Urinary bladder (tissue), 4 donors: ENCODE data around the gene CENPO. TPM values are rescaled to one million over a fixed set of nuclear protein-coding genes. Genes with fewer than 3 reads are reported as not detected.
A peak's percentile ranks its signal among the peaks of the same experiment; 100 is the strongest.
"Not testable (repeated sequence)": the region's sequence is repeated elsewhere in the genome, so short reads cannot be mapped to it uniquely, and the experiment has no call there.

Experiments used
- DNase-seq: peaks from one replicate; pipeline ENCODE4 v3.0.0-alpha.2; 2015; ENCODE audit errors: extremely low spot score
- H3K27ac ChIP-seq: one replicate; pipeline ENCODE4 v1.5.1; 2013; ENCODE audit warnings: low read depth, mild to moderate bottlenecking, moderate library complexity
- H3K36me3 ChIP-seq: one replicate; pipeline ENCODE4 v1.6.1; 2013; ENCODE audit warnings: mild to moderate bottlenecking, moderate library complexity; ENCODE audit not compliant: insufficient read depth
- H3K4me1 ChIP-seq: one replicate; pipeline ENCODE4 v1.6.1; 2013; ENCODE audit warnings: mild to moderate bottlenecking, moderate library complexity; ENCODE audit not compliant: insufficient read depth
- H3K4me3 ChIP-seq: one replicate; pipeline ENCODE4 v1.5.1; 2013; ENCODE audit warnings: low read depth, low read length
- WGBS: extraction: QIAGEN DNeasy Blood & Tissue Kit; methylation state at CpG from one replicate; pipeline ENCODE4 v1.1.7; 2013; 5-methylcytosine and 5-hydroxymethylcytosine counted together
- polyA plus RNA-seq: library from polyadenylated mRNA; stranded (reverse); fragments of 200-250 nt; gene quantifications from one replicate; pipeline ENCODE4 v1.2.3, GENCODE V29; 2013
- total RNA-seq: library from RNA; depleted of rRNA; stranded (reverse); fragments of >200 nt; gene quantifications from one replicate; pipeline ENCODE4 v1.2.3, GENCODE V29; 2014
- donor health status: healthy with polysubstance abuse.
- donor health status: healthy.

The CENPO gene
- total and polyA plus RNA-seq, 2 donors = 2.4 to 13.4 TPM

DNA sequence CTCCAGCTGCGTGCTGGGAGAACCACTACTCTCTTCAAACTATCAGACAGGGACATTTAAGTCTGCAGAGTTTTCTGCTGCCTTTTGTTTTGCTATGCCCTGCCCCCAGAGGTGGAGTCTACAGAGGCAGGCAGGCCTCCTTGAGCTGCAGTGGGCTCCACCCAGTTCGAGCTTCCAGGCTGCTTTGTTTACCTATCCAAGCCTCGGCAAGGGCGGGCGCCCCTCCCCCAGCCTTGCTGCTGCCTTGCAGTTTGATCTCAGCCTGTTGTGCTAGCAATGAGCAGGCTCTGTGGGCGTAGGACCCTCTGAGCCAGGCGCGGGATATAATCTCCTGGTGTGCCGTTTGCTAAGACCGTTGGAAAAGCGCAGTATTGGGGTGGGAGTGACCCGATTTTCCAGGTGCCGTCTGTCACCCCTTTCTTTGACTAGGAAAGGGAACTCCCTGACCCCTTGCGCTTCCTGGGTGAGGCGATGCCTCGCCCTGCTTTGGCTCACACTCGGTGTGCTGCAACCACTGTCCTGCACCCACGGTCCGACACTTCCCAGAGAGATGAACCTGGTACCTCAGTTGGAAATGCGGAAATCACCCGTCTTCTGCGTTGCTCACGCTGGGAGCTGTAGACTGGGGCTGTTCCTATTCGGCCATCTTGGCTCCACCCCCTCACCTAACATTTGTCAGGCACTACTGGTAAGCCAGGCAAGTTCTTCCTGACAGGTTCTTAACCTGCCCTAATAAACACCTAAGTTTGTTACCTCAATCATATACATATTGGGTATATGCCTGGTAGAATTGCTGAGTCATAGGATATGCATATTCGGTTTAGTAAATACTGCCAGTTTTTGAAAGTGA lies 12.8 kb downstream of the CENPO start:
- H3K4me3 ChIP-seq, H3K36me3 ChIP-seq, H3K4me1 ChIP-seq, DNase-seq, H3K27ac ChIP-seq: not testable (repeated sequence)
- WGBS = 95% methylated on average over 25 of the region's 25 CpGs

DNA sequence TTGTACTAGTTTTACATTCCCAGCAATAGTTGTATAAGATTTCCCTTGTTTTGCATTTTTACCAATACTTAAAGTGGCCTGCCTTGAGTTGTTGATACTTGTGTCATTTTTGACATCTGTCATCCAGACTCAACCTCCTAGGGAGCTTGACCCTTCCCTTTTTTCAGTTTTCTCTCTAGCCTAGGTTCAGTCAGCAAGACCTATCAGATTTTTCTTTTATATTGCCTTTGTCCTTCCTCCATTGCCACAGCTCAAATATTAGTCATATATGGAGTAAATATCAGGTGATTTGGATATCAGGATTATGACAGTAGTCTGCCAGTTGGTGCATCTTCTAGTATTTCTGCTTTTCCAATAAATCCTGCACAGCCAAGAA lies 13.4 kb downstream of the CENPO start:
- DNase-seq = no peak
- Histone ChIP-seq H3K27ac (no peak overlapping the region), H3K4me3 (no peak overlapping the region), H3K4me1 (no peaks in the 10 kb centered on the region), H3K36me3 (no peaks in the 10 kb centered on the region)

DNA sequence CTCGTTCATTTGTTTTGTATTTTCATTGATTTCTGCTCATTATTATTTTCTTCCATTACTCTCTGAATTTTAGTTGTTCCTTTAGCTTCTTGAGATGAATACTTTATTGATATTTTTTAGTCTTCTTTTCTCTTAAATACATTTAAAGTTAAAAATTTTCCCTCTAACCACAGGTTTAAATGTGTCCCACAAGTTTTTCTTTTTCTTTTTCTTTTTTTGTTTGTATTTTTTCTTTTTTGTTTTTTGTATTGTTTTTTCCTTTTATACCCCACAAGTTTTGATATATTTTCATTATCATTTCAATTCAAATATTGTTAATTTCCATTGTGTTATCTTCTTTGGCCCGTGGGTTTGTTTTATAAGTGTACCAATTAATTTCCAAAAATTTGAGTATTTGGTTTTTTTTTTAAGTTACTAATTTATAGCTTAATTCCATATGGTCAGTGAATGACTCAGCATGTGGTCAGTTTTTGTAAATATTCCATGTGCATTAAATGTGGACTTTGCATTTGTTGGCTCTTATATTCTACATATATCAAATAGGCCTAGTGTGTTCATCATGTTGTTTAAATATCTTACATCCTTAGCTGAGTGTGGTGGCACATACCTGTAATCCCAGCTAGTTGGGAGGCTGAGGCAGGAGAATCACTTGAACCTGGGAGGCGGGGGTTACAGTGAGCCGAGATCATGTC lies 16.2 kb downstream of the CENPO start:
- no peak overlapping the region for H3K4me3 ChIP-seq
- H3K36me3 ChIP-seq = no peaks in the 10 kb centered on the region
- H3K4me1 ChIP-seq = no peaks in the 10 kb centered on the region
- no peak overlapping the region for H3K27ac ChIP-seq
- 86% methylated on average over 4 of the region's 4 CpGs for WGBS
- DNase-seq = no peak

DNA sequence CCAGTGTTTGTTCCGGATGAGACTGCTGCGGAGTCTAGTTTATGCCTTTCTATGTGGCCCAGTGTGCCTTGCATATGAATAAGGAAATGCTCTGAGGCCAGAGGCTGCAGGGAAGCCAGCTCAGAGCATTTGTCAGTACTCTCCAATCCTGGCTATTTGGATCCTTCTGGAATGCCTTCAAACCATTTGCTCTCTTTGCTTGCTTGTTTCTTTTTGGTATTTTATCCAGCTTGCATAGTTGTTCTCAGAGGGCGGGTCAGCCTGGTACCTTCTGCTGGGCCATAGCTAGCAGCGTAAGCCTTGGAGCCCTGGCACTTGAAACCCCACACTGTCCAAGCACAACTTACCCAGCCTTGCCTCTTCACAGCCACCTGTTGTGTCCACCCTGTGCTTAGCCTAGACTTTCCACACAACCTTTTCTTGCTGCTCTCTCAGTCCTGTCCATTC lies 20.5 kb downstream of the CENPO start:
- Histone ChIP-seq H3K4me1 (no peaks in the 10 kb centered on the region), H3K27ac (no peak overlapping the region), H3K36me3 (no peaks in the 10 kb centered on the region), H3K4me3 (no peak overlapping the region)
- DNase-seq = no peak
- 99% methylated on average over 4 of the region's 4 CpGs for WGBS

DNA sequence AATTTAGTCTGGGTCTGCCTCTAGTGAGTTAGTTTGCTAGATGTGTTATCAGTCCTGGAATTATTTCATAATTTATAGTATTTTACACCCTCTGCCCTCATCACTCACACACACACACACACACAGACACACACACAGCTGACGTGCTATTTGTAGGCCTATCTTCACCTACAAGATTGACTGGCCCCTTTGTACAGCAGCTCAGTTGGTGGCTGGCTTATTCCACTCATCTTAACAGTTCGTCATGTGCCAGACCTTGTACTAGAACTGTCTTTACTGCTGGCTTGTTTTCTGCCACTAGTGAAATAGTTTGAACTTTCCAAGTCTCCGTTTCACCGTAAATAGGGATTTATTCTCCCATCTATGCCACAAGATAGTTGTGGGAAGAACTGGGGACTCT lies 21.3 kb downstream of the CENPO start:
- no peaks in the 10 kb centered on the region for H3K36me3 ChIP-seq
- DNase-seq = no peak
- H3K27ac ChIP-seq = no peak overlapping the region
- no peak overlapping the region for H3K4me3 ChIP-seq
- no peaks in the 10 kb centered on the region for H3K4me1 ChIP-seq
- WGBS = 93% methylated on average over 4 of the region's 4 CpGs

DNA sequence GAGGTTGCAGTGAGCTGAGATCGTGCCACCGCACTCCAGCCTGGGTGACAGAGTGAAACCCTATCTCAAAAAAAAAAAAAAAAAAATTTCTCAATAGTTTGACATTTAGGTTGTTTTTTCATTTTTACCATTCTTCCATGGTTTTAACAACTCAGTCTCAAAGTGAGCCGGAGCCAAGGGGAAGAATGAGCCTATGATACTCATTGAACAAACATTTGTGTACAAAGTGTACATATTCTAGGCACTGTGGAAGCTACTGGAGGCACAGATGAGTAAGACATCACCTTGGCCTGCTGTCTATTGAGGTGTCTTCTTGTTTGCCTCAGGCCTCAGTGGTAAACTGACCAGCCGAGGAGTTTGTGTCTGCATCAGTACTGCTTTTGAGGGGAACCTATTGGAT lies 21.9 kb downstream of the CENPO start:
- no peak overlapping the region for H3K27ac ChIP-seq
- WGBS = 93% methylated on average over 4 of the region's 4 CpGs
- no peaks in the 10 kb centered on the region for H3K4me1 ChIP-seq
- DNase-seq = no peak
- H3K36me3 ChIP-seq = no peaks in the 10 kb centered on the region
- no peak overlapping the region for H3K4me3 ChIP-seq

DNA sequence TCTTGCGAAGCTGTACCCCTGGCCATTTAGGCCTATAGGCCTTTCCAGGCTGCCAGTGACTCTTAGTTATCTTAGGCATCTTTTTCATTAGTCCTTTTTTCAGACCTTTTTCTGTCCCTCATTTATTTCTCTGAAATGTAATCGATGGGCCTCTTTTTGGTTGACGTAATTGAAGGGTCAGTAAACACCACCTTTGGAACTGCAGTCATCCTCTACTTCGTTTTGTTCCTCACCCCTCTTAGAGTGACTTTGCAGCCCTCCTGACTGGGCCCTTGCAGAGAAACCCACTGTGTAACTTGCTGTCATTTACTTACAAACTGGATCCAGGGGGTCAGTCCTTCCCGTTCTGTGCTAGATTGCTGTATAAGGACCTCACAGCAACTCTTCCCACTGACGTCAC lies 23.2 kb downstream of the CENPO start:
- 94% methylated on average over 6 of the region's 6 CpGs for WGBS
- Histone ChIP-seq H3K4me1 (no peaks in the 10 kb centered on the region), H3K27ac (no peak overlapping the region), H3K36me3 (no peaks in the 10 kb centered on the region), H3K4me3 (no peak overlapping the region)
- DNase-seq = no peak

DNA sequence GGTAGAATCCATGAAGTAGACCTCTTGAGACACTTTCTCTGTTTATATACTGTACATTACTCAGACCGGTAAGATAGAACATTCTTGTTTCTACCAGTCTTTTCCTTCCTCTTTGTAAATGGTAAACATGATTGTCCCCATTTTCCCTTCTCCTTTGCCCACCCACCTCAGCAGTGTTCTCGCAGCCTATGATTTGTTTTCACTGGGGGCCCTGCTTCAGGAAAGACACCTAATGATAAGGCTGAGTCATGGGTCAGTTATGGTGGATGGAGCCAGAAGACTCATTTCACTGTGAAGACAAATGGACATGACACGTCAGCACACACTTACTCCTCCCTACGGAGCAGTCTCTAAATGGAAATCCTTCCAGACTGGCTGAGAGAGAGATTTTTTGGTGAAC lies 23.7 kb downstream of the CENPO start:
- WGBS = 78% methylated on average over 4 of the region's 4 CpGs
- DNase-seq = no peak
- no peak overlapping the region for H3K27ac ChIP-seq

DNA sequence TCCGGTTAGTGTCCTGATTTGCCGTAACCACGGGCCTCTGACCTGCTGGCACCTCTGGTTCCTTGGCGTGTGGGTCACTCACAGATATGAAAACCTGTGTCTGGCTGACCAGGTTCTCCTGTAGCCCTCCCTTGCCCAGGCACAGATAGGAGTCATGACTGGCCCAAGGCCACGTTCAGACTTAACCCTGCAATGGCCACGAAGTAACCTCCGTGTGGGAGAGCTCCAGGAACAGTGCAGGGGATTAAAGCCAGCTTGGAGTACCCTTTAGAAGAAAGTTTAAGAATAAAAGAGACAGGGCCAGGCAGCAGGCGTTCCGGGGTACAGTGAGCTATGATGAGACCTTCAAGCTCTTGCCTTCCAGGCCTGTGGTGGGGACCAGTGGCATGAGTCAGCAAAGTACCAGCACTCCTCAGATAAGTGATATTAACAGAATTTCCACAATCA lies 25.5 kb downstream of the CENPO start:
- Histone ChIP-seq H3K4me3 (no peak overlapping the region), H3K27ac (no peak overlapping the region), H3K36me3 (no peaks in the 10 kb centered on the region), H3K4me1 (no peaks in the 10 kb centered on the region)
- WGBS = 78% methylated on average over 9 of the region's 9 CpGs
- DNase-seq = no peak

More for the DNA sequence above, 23.7 kb downstream of the CENPO start:
- Histone ChIP-seq H3K4me1 (no peaks in the 10 kb centered on the region), H3K4me3 (no peak overlapping the region), H3K36me3 (no peaks in the 10 kb centered on the region)

DNA sequence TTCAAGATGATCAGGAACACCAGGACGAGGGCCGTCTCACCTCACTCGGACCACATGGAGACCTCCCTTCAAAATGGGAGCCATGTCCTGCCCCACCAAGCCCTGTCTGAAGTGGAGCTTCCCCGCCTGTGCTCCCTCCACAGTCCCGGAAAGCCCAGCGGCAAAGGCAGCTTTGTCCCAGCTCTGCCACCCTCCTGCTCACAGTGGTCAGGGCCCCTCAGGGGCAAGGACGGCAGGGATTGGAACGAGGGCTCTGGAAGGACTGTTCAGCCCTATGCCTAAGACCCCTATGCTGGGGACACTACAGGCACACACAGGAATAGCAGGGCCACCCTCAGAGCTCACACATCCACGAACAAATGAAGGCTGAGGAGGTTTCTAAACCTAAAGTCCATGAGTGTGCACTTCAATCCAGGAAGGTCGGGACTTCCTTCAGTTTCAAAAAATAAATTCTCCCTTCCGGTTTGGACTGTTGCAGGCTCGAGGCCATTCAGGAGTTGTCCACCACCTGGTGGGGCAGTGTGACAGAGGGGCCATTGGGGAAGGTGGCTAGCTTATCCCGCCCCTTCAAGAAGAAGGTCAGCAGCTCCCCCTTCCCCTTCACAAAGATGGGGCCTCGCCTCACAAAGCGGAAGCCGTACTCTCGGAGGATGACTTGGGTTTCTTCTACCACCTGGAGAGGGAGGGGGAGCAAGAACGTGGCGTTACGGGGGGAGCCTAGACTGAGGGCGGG lies 26.4 kb downstream of the CENPO start:
- no peak for DNase-seq
- H3K4me1 ChIP-seq = no peaks in the 10 kb centered on the region
- 88% methylated on average over 21 of the region's 21 CpGs for WGBS
- no peak overlapping the region for H3K4me3 ChIP-seq
- no peak overlapping the region for H3K27ac ChIP-seq
- H3K36me3 ChIP-seq = no peaks in the 10 kb centered on the region

DNA sequence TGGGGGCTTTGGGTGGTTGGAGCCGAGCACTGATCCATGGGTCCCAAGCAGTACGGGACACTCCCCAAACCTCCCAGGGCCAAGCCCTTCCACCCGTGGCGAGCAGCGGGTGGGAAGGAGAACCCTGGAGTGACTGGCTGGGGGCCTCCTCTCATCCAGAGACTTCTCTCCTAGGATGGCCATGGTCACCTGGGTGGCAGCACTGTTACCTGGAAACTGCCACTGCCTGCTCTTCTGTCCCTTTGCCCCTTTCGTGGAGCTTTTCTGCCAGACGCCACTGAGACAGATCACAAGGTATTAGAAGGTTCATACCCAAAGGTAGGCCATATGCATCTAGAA lies 26.9 kb downstream of the CENPO start:
- DNase-seq = no peak
- WGBS = 86% methylated on average over 7 of the region's 7 CpGs
- no peaks in the 10 kb centered on the region for H3K36me3 ChIP-seq

DNA sequence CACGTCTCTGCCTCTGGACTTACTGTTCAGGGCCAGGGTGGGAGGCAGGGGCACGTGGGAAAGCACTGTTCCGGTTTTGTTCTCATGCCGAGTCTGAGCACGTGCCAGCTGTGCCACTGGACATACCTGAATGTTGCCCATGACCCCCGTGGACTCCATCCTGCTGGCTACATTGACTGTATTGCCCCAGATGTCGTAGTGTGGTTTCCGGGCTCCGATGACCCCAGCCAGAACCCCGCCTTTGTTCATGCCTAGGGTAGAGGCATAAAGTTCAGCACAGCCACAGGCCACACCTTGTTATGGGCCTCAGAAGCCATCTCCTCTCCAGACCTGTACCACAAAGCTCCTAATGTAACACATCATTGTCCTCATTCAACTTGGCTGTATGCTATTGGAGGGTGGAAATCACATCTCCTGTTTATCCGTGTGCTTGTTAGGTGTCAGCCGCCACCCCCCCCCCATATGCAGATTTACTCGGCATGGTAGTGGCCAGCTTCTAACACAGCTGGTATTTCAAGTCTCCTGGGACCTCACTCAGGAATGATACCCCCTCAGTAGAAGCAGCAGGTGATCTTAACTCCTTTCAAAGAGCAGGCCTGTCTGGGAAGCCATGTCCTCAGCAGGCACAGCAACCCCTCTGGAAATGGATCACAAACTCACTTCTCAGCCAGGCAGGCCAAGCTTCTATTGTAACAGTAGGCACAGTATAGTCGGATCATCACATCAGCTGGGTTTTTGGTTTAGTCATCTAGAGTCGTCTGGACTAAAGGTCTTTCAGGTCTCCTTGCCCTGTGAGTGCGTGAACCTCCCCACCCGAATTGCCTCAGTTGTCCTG lies 27.6 kb downstream of the CENPO start:
- Histone ChIP-seq H3K36me3 (no peaks in the 10 kb centered on the region), H3K27ac (peak overlapping the region; percentile 4), H3K4me1 (no peaks in the 10 kb centered on the region), H3K4me3 (no peak overlapping the region)
- DNase-seq = no peak
- WGBS = 90% methylated on average over 17 of the region's 17 CpGs

More for the DNA sequence above, 26.9 kb downstream of the CENPO start:
- H3K4me3 ChIP-seq = no peak overlapping the region
- H3K27ac ChIP-seq = no peak overlapping the region
- H3K4me1 ChIP-seq = no peaks in the 10 kb centered on the region

DNA sequence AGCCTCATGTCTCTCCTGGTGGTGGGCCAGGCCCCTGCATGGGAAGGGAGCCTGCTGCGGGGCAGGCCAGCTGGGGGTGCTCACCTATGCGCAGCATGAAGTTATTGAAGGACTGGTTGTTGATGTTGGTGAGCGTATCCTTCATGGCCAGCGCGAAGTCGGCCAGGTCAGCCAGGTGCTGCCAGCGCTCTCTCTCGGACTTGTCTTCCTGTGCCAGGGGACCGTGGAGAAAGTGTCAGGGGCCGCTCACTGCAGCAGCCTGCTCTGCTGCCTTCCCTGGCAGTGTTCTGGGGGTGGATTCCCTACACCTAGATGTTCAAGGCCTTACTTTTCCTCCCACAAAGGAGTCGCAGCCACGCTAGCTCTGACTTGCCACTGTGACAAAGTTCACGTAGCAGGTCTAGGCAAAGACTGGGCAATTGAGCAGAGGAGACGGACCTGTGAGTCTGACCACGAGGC lies 28.2 kb downstream of the CENPO start:
- 90% methylated on average over 15 of the region's 15 CpGs for WGBS
- Histone ChIP-seq H3K4me3 (no peak overlapping the region), H3K36me3 (no peaks in the 10 kb centered on the region), H3K4me1 (no peaks in the 10 kb centered on the region), H3K27ac (peak overlapping the region; percentile 4)
- no peak for DNase-seq
